K562 (cell line): ENCODE results near the gene TBL2. TPM values are rescaled to one million over a fixed set of nuclear protein-coding genes. Genes with fewer than 3 reads are reported as not detected.

Experiments
- CCAR2 ChIP-seq: fragments of 200-400 bp; formaldehyde crosslinking; IDR thresholded peaks from 2 replicates; pipeline ENCODE4 v1.6.1; 2017; ENCODE audit warnings: mild to moderate bottlenecking, low read depth, low read length
- GTF2E2 ChIP-seq: fragments of 200-800 bp; sonication (Bioruptor generic); IDR thresholded peaks from 2 replicates; pipeline ENCODE4 v1.6.1; 2016; ENCODE audit warnings: missing genetic modification characterization, missing compliant biosample characterization
- HES1 ChIP-seq: fragments of 450-650 bp; IDR thresholded peaks from 2 replicates; pipeline ENCODE4 v1.6.1; 2016; ENCODE audit warnings: low read depth, mild to moderate bottlenecking, moderate library complexity
- HLTF ChIP-seq: fragments of 450-650 bp; IDR thresholded peaks from 2 replicates; pipeline ENCODE4 v1.6.1; 2016
- HMGN3 ChIP-seq: IDR thresholded peaks from 2 replicates; pipeline ENCODE4 v1.6.1; 2011; ENCODE audit warnings: borderline replicate concordance, low read depth, mild to moderate bottlenecking, mixed read lengths, low read length; ENCODE audit not compliant: insufficient read length; ENCODE audit errors: extremely low read depth
- HOXB6 ChIP-seq: fragments of 250-450 bp; sonication (Bioruptor Pico); IDR thresholded peaks from 2 replicates; pipeline ENCODE4 v1.5.1; 2022; ENCODE audit warnings: mild to moderate bottlenecking, borderline replicate concordance
- KDM1A ChIP-seq, 2 experiments: fragments of 450-650 bp; IDR thresholded peaks; 2 replicates each; pipeline ENCODE4 v1.6.1; 2016; ENCODE audit warnings: mild to moderate bottlenecking in 2 of 2
- KDM5B ChIP-seq: fragments of 200-600 bp; sonication (generic); IDR thresholded peaks from 2 replicates; pipeline ENCODE4 v1.6.1; 2012; ENCODE audit warnings: low read depth, mild to moderate bottlenecking, moderate library complexity, low read length, control low read depth, inconsistent platforms; ENCODE audit not compliant: insufficient replicate concordance
- LARP7 ChIP-seq: fragments of 450-650 bp; IDR thresholded peaks from 2 replicates; pipeline ENCODE4 v1.6.1; 2016
- LEF1 ChIP-seq: fragments of 450-650 bp; IDR thresholded peaks from 2 replicates; pipeline ENCODE4 v1.6.1; 2016; ENCODE audit warnings: mild to moderate bottlenecking
- POLR2G ChIP-seq: fragments of 200-400 bp; formaldehyde crosslinking; IDR thresholded peaks from 2 replicates; pipeline ENCODE4 v1.6.1; 2017; ENCODE audit warnings: low read depth, mild to moderate bottlenecking, antibody characterized with exemption, low read length, moderate library complexity
- PTTG1 ChIP-seq: fragments of 450-650 bp; IDR thresholded peaks from 2 replicates; pipeline ENCODE4 v1.6.1; 2016; ENCODE audit warnings: low read depth, mild to moderate bottlenecking, missing genetic modification characterization, missing compliant biosample characterization
- RREB1 ChIP-seq: fragments of 250-450 bp; sonication (Bioruptor Pico); IDR thresholded peaks from 2 replicates; pipeline ENCODE4 v1.4.0; 2020
- SMARCB1 ChIP-seq: IDR thresholded peaks from 2 replicates; pipeline ENCODE4 v1.6.1; 2011; ENCODE audit warnings: improper control_type of control experiment, low read depth; ENCODE audit not compliant: insufficient read length
- SP1 ChIP-seq: sonication (generic); formaldehyde crosslinking; IDR thresholded peaks from 2 replicates; pipeline ENCODE4 v1.8.1; 2022; ENCODE audit warnings: mild to moderate bottlenecking, missing genetic modification reagents
- STAT5A ChIP-seq: IDR thresholded peaks from 2 replicates; pipeline ENCODE4 v1.6.1; 2012; ENCODE audit warnings: low read length, inconsistent platforms, borderline replicate concordance
- TFAP4 ChIP-seq: sonication (generic); formaldehyde crosslinking; IDR thresholded peaks from 2 replicates; pipeline ENCODE4 v1.8.0; 2022; ENCODE audit warnings: missing genetic modification reagents, mild to moderate bottlenecking, moderate library complexity, borderline replicate concordance
- ZBTB1 ChIP-seq: sonication (generic); formaldehyde crosslinking; IDR thresholded peaks from 2 replicates; pipeline ENCODE4 v1.8.1; 2023; ENCODE audit warnings: missing genetic modification reagents, low read depth, mild to moderate bottlenecking, borderline replicate concordance
- ZNF551 ChIP-seq: fragments of 250-450 bp; sonication (Bioruptor Pico); IDR thresholded peaks from 2 replicates; pipeline ENCODE4 v1.5.0; 2021; ENCODE audit warnings: mild to moderate bottlenecking, moderate library complexity
- ZNF655 ChIP-seq: fragments of 250-450 bp; sonication (Bioruptor Pico); IDR thresholded peaks from 2 replicates; pipeline ENCODE4 v1.5.0; 2021
- polyA plus RNA-seq, 8 experiments: library from polyadenylated mRNA; depleted of rRNA in 4 of 8; stranded (reverse) in 5 of 8; unstranded in 3 of 8; fragments of >200 nt; fragmentation: Nextera tagmentation in 2 of 8; fragmentation: Illumina TruSeq in 1 of 8; extraction: Ambion mirVana in 2 of 8; extraction: Trizol in 1 of 8; gene quantifications; 2 replicates each; pipeline versions ENCODE4 v1.2.1 to v1.2.3, GENCODE V29; 2011 to 2014; ENCODE audit warnings: inconsistent platforms in 1 of 8, missing spikeins in 1 of 8
- total RNA-seq, 7 experiments: library from RNA; depleted of rRNA in 6 of 7; stranded (reverse); fragments of >200 nt in 6 of 7; fragmentation: Illumina TruSeq in 2 of 7; extraction: Trizol in 2 of 7; gene quantifications; 2 replicates each; pipeline versions ENCODE4 v1.2.1 to v1.2.3, GENCODE V29; 2011 to 2021; ENCODE audit warnings: low replicate concordance in 1 of 7

TBL2 gene
- total and polyA plus RNA-seq, 9 of the 15 experiments (the other 6 are each of a cell fraction or from before 2014, with no cell fraction given) = 2.5 to 123 (median 49.2) TPM

- TF ChIP-seq TFAP4 (CRISPR knock-in tag) (peak; percentile 48; the same call in 1 of the 2 replicates), POLR2G (peak; percentile 100), SP1 (CRISPR knock-in tag) (peak; percentile 86), GTF2E2 (tag) (peak; percentile 81; the same call in 1 of the 2 replicates), HMGN3 (peak; percentile 92), LARP7 (no peak), KDM5B (peak; percentile 97), CCAR2 (no peak), HLTF (no peak), STAT5A (no peak; the same call in 1 of the 2 replicates), PTTG1 (tag) (no peak), HES1 (no peak), LEF1 (no peak), RREB1 (CRISPR knock-in tag) (peak; percentile 86; the same call in 1 of the 2 replicates), ZBTB1 (CRISPR knock-in tag) (no peak; the same call in 1 of the 2 replicates), KDM1A (IDR thresholded peaks at IDR 0.05) (peak; percentile 28 to 38; a peak in 2 of 4 replicates), SMARCB1 (no peak), ZNF551 (CRISPR knock-in tag) (no peak), HOXB6 (no peak), ZNF655 (CRISPR knock-in tag) (no peak)
Observed at GRCh38 chr7:73578342-73579128, at the start of gene TBL2 (continued).
